Body of pancreas (tissue), 4 donors: ENCODE data around the gene NOP58. TPM values are rescaled to one million over a fixed set of nuclear protein-coding genes. Genes with fewer than 3 reads are reported as not detected.

Experiments
- ATAC-seq: fragments of 150-250 bp; one replicate; pipeline ENCODE4 v1.9.1; 2016
- DNase-seq, 4 donors: peaks; one replicate each; pipeline ENCODE4 v3.0.0-alpha.2; 2019
- H3K27ac ChIP-seq, 4 donors: fragments of 200-600 bp; sonication (generic); 1 replicate in 3 of 4; 2 replicates in 1 of 4; pipeline versions ENCODE4 v1.5.1 to v1.6.1; 2016 to 2019; ENCODE audit warnings: mild to moderate bottlenecking in 1 of 4, mixed read lengths in 1 of 4, moderate library complexity in 1 of 4
- H3K27me3 ChIP-seq, 2 donors: fragments of 200-600 bp; sonication (generic); one replicate each; pipeline ENCODE4 v1.6.0; 2016; ENCODE audit warnings: mild to moderate bottlenecking in 1 of 2
- H3K36me3 ChIP-seq, 2 donors: fragments of 200-600 bp; sonication (generic); replicated peaks in 1 of 2; 2 replicates each; pipeline ENCODE4 v1.5.1; 2016; ENCODE audit warnings: low read depth in 2 of 2; ENCODE audit not compliant: insufficient read depth in 1 of 2
- H3K4me1 ChIP-seq: fragments of 200-600 bp; sonication (generic); one replicate; pipeline ENCODE4 v1.6.0; 2016
- H3K4me3 ChIP-seq, 2 donors: fragments of 200-600 bp; sonication (generic); 1 replicate in 1 of 2; 2 replicates in 1 of 2; pipeline ENCODE4 v1.5.1; 2016 to 2019
- H3K9me3 ChIP-seq, 3 donors: fragments of 200-600 bp; sonication (generic); 1 replicate in 2 of 3; 2 replicates in 1 of 3; pipeline ENCODE4 v1.5.1; 2016
- POLR2A ChIP-seq, 3 donors: fragments of 450-650 bp; IDR thresholded peaks; one replicate each; pipeline ENCODE4 v1.6.1; 2016; ENCODE audit warnings: antibody characterized with exemption in 3 of 3, mild to moderate bottlenecking in 2 of 3
- WGBS, 2 donors: methylation state at CpG; one replicate each; pipeline ENCODE4 v1.1.5; 2017; 5-methylcytosine and 5-hydroxymethylcytosine counted together
- intact Hi-C: fragments of 100-400 bp; cut with DNase I; formaldehyde crosslinking; loops from one replicate; pipeline ENCODE4 v1.15.1; 2023
- small RNA-seq: library from RNA; depleted of rRNA; stranded (forward); fragments of <200 nt; gene quantifications from one replicate; pipeline ENCODE3, GENCODE V24; 2016
- total RNA-seq, 2 donors: library from RNA; depleted of rRNA; stranded (reverse); fragments of >200 nt; gene quantifications; one replicate each; pipeline ENCODE4 v1.1.0, GENCODE V29; 2016
- TF ChIP-seq, protein P1 (sequence below), 7 experiments: fragments of 450-650 bp in 4 of 7; fragments of 200-600 bp in 3 of 7; sonication (generic) in 3 of 7; IDR thresholded peaks; one replicate each; pipeline ENCODE4 v1.5.1; 2016 to 2019; ENCODE audit warnings: antibody characterized with exemption in 7 of 7

NOP58 gene
- total RNA-seq, 2 donors from 2014 or later, result 70.2 to 93.4 TPM

DNA sequence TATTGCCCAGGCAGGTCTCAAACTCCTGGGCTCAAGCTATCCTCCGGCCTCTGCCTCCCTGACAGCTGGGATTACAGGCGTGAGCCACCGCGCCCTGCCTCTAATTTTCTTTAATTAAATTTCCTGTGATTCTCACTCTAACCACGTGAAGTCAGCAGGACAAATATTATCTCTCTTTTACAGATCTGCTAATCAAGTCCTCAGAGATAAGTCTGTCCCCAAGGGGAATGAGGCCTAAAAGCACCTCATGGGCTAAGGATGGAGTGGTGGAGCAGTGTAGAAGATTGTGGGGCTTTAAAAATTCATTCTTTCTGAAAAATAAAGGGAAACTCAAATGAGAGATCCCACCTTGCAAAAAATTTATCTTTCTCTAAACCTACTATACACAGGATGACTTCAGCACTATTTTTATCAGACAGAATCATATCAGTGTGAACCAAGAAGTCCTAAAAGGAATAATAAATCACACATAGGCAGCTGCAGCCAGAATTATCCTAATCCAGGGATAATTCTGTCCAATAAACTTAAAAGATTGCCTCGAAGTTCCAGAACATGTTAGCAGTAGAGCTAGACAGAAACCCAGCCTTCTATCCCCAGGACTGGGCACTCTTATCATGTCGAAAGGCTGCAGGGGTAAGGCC is 72.3 kb downstream of the NOP58 start:
- ATAC-seq (no peak), DNase-seq (no peak)
- Histone ChIP-seq H3K27me3 (no peaks in the 10 kb centered on the region), H3K4me1 (no peaks in the 10 kb centered on the region), H3K4me3 (no peak overlapping the region), H3K27ac (no peak overlapping the region), H3K36me3 (no peaks in the 10 kb centered on the region), H3K9me3 (no peaks in the 10 kb centered on the region)
- intact Hi-C loops, result no loop called here
- TF ChIP-seq POLR2A (IDR thresholded peaks at IDR 0.05), result no peak
- TF ChIP-seq, protein P1, sequence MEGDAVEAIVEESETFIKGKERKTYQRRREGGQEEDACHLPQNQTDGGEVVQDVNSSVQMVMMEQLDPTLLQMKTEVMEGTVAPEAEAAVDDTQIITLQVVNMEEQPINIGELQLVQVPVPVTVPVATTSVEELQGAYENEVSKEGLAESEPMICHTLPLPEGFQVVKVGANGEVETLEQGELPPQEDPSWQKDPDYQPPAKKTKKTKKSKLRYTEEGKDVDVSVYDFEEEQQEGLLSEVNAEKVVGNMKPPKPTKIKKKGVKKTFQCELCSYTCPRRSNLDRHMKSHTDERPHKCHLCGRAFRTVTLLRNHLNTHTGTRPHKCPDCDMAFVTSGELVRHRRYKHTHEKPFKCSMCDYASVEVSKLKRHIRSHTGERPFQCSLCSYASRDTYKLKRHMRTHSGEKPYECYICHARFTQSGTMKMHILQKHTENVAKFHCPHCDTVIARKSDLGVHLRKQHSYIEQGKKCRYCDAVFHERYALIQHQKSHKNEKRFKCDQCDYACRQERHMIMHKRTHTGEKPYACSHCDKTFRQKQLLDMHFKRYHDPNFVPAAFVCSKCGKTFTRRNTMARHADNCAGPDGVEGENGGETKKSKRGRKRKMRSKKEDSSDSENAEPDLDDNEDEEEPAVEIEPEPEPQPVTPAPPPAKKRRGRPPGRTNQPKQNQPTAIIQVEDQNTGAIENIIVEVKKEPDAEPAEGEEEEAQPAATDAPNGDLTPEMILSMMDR (IDR thresholded peaks at IDR 0.05), result no peak
- WGBS, 2 donors, result 78 to 81% methylated on average over 7 of the region's 7 CpGs

DNA sequence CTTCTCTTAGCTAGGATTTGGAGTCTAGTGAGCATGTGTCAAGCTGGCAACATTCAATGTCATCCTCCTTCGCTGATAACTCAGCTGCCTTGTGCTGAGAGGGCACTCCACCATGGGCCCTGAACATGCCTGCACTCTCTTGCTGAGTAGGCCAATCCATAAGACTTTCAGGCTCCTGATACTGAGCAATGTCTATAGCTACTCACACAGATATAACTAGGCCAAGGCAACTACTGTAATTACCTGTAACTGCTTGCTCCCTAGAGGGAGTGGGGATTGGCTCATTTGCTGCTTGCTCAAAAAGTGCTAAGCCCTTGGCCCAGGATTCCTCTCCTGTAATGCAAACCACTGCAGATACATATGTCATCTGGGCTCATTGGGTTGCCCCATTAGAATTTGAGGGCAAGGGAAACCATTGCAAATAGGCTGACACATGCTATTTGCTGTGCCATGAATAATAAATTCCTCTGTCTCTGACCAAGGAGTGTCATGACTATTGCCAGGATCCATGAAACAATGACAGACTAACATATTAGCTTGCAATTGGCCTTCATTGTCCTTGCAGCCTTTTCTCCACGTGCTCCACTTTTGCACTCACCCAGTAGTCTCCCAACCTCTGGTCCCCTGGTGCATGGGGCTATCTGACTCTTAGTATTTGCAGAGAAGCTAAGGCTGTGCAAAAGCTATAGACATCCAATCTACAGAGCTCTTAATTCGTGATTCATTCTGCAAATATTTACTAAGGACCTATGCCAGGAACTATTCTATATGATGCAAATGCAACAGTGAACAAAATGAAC is 73.7 kb downstream of the NOP58 start:
- Histone ChIP-seq H3K36me3 (no peaks in the 10 kb centered on the region), H3K4me1 (no peaks in the 10 kb centered on the region), H3K27ac (no peak overlapping the region), H3K4me3 (no peak overlapping the region), H3K9me3 (no peaks in the 10 kb centered on the region), H3K27me3 (no peaks in the 10 kb centered on the region)
- ATAC-seq, result no peak
- DNase-seq, result no peak
- intact Hi-C loops, result no loop called here
- TF ChIP-seq POLR2A (IDR thresholded peaks at IDR 0.05), result no peak
- TF ChIP-seq, protein P1 (IDR thresholded peaks at IDR 0.05), result no peak
- 65 to 72% methylated on average over 3 of the region's 3 CpGs for WGBS, 2 donors

DNA sequence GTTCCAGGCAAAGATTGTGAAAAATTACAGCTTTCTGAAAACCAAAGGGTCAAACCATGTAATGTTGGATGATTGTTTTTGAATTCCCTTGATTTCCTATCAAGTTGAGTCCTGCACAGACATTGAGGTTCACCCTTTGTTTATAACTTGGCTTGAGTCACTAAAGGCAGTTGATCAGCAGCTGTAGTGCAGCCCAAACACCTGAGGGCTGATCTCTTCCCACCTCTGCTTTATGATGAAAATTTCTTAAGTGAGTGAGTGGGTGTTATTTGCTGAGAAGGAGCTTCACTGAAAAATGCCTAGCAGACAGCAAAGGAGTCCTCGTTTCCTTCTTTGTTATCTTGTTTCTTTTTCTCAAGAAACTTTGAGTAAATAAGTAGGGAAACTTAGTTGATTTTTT is 78.6 kb downstream of the NOP58 start:
- TF ChIP-seq, protein P1 (IDR thresholded peaks at IDR 0.05), result no peak
- no peak for TF ChIP-seq POLR2A (IDR thresholded peaks at IDR 0.05)
- Histone ChIP-seq H3K27me3 (no peaks in the 10 kb centered on the region), H3K4me3 (no peak overlapping the region), H3K4me1 (no peaks in the 10 kb centered on the region), H3K36me3 (no peaks in the 10 kb centered on the region), H3K9me3 (no peaks in the 10 kb centered on the region), H3K27ac (no peak overlapping the region)
- ATAC-seq (no peak), DNase-seq (no peak)
- intact Hi-C loops, result no loop called here
- 48 to 71% methylated on average over 1 of the region's 1 CpG for WGBS, 2 donors

DNA sequence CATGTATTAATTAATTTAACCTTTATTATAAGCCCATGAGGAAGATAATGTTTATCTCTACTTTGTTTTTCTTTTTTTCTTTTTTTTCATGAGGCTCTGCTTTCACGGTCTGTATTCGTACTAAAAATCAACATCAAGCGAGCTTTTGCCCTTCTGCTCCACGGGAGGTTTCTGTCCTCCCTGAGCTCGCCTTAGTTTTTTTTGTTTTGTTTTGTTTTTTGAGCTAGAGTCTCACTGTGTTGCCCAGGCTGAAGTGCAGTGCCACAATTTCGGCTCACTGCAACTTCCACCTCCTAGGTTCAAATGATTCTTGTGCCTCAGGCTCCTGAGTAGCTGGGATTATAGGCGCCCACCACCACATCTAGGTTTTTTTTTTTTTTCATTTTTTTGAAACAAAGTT is 80.6 kb downstream of the NOP58 start:
- no peak overlapping the region for H3K27ac ChIP-seq
- no peak overlapping the region for H3K4me3 ChIP-seq
- H3K4me1 ChIP-seq, result no peaks in the 10 kb centered on the region
- H3K36me3 ChIP-seq, result no peaks in the 10 kb centered on the region
- no peaks in the 10 kb centered on the region for H3K9me3 ChIP-seq
- TF ChIP-seq POLR2A (IDR thresholded peaks at IDR 0.05), result no peak
- TF ChIP-seq, protein P1 (IDR thresholded peaks at IDR 0.05), result no peak
- ATAC-seq (no peak), DNase-seq (no peak)
- 92 to 94% methylated on average over 7 of the region's 7 CpGs for WGBS, 2 donors
- intact Hi-C loops, result no loop called here
- H3K27me3 ChIP-seq, result no peaks in the 10 kb centered on the region

Small RNA genes lying within 50 kb of the gene (small RNA-seq; reads per million reads assigned to genes)
- not detected for gene AC079354.2
- not detected for gene RF00575
- gene RN7SL753P, result not detected
- not detected for gene SNORD11
- 90.7 reads per million, percentile 96 among the genes with 10 or more reads in this experiment for gene SNORD11B
- gene SNORD70, result 38.2 reads per million, percentile 95 among the genes with 10 or more reads in this experiment

Other genes starting within 250 kb of the NOP58 start
- gene FZD7, start 231.9 kb upstream of the NOP58 start, total RNA-seq, result 1 to 10 TPM in 1 of 2 donors, under 1 TPM in 1; 0.66 to 2.9 TPM
- gene KIAA2012, start 192.5 kb upstream of the NOP58 start, total RNA-seq, result not detected
- 10 to 100 TPM in 1 of 2 donors, 1 to 10 TPM in 1; 5.6 to 43.8 TPM for gene SUMO1, start 27.2 kb upstream of the NOP58 start, total RNA-seq
- gene BMPR2, start 110.6 kb downstream of the NOP58 start, total RNA-seq, result 10 to 100 TPM; 13.7 to 26.7 TPM